ENCODE results near the gene HIVEP3. TPM values are rescaled to one million over a fixed set of nuclear protein-coding genes. Genes with fewer than 3 reads are reported as not detected.

HIVEP3 gene
- total RNA-seq, 8 experiments from 2014 or later = 3.1 to 8.0 (median 4.6) TPM

DNA sequence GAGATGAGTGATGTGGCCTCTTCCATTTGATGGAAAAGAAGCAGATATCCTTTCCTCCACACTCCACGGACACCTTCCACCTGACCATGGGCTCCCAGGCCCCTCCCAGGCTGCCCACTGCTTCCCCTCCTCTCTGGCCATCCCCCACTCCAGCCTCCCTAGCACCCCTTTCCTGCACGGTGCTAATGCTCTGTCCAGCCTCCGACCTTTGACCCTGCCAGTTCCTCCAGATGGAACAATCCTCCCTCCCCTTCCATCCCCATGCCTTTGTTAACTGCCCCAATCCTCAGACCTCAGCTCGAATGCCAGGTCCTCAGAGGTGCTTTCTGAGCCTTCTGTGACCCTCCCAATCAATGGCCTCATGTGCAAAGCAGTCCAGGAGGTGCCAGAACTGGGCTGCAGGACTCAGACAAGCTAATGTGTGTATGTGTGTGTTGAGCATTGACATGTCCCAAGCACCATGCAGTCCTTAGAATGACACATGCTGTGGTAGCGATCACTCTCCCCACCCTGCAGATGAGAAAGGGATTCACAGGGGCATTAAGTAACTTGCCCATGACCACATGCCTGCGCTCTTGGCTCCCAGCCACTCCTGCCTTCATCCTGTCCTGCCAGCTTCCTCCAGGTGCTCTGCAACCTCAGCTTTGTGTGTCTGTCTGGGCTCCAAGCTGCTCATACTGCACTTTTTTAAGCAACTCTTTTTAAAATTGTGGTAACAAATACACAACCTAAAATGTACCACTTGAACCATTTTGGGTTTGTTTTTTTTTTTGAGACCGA is 370.8 kb downstream of the HIVEP3 start:
- H3K27ac ChIP-seq = no peak overlapping the region
- in situ Hi-C loops (cut with MboI; ENCODE audit: low pct_unique_long_range_greater_than_20kb in 2 of 9, low sequenced_read_pairs in 9 of 9, unreplicated experiment in 9 of 9) = no loop called here
- 63 to 100% (median 95%) methylated on average over 1 to 5 of the region's 7 CpGs; no CpG with 5 or more reads in 3 of the 10 experiments for WGBS, 10 experiments

DNA sequence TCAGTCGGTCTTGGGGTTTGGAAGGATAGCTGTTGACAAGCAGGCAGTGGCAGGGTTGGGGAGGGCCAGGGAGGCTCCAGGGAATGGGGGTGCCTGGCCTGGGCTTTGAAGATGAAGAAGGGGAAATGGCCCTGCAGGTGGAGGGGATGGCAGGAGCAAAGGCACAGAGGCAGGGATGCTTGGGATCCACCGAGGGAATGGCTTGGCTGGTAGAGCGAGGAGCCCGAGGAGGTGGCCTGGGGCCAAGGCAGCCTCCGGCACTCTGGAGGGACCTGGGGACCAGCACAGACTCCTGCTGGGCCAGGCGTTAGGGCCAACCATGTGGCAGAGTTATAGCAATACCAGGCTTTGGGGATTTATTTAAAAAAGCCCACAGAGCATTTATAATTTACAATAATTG is 371.4 kb downstream of the HIVEP3 start:
- 0 to 85% (median 68%) methylated on average over 1 to 6 of the region's 6 CpGs; no CpG with 5 or more reads in 2 of the 10 experiments for WGBS, 10 experiments
- in situ Hi-C loops (cut with MboI; ENCODE audit: low pct_unique_long_range_greater_than_20kb in 2 of 9, low sequenced_read_pairs in 9 of 9, unreplicated experiment in 9 of 9) = no loop called here
- H3K27ac ChIP-seq = no peak overlapping the region
- no peak for ATAC-seq (replicated peaks in 6 of 8)
- no peak overlapping the region for H3K4me3 ChIP-seq
- H3K4me1 ChIP-seq (replicated peaks in 1 of 2) = no peaks in the 10 kb centered on the region

More for the DNA sequence above, 370.8 kb downstream of the HIVEP3 start:
- Histone ChIP-seq H3K4me3 (no peak overlapping the region), H3K4me1 (replicated peaks in 1 of 2) (no peaks in the 10 kb centered on the region)
- no peak for ATAC-seq (replicated peaks in 6 of 8)

DNA sequence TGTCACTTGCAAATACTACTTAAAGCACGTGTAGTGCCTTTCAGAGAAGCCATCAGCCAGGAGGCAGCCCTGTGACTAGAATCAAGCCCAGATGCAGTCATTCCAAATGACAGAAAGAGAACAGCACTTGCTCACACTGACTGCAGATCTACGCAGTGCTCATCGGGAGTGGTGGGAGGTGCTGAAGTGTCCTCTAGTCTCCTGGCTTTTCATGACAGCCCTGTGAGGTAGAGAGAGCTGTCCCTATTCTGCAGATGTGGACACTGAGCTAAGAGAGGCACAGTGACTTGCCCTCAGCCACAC is 371.9 kb downstream of the HIVEP3 start:
- in situ Hi-C loops (cut with MboI; ENCODE audit: low pct_unique_long_range_greater_than_20kb in 2 of 9, low sequenced_read_pairs in 9 of 9, unreplicated experiment in 9 of 9) = no loop called here
- Histone ChIP-seq H3K4me3 (no peak overlapping the region), H3K4me1 (replicated peaks in 1 of 2) (no peaks in the 10 kb centered on the region), H3K27ac (no peak overlapping the region)
- 20 to 100% (median 43%) methylated on average over 1 to 3 of the region's 3 CpGs; no CpG with 5 or more reads in 4 of the 10 experiments for WGBS, 10 experiments
- ATAC-seq (replicated peaks in 6 of 8) = peak in 1 of 8 experiments; percentile 66

DNA sequence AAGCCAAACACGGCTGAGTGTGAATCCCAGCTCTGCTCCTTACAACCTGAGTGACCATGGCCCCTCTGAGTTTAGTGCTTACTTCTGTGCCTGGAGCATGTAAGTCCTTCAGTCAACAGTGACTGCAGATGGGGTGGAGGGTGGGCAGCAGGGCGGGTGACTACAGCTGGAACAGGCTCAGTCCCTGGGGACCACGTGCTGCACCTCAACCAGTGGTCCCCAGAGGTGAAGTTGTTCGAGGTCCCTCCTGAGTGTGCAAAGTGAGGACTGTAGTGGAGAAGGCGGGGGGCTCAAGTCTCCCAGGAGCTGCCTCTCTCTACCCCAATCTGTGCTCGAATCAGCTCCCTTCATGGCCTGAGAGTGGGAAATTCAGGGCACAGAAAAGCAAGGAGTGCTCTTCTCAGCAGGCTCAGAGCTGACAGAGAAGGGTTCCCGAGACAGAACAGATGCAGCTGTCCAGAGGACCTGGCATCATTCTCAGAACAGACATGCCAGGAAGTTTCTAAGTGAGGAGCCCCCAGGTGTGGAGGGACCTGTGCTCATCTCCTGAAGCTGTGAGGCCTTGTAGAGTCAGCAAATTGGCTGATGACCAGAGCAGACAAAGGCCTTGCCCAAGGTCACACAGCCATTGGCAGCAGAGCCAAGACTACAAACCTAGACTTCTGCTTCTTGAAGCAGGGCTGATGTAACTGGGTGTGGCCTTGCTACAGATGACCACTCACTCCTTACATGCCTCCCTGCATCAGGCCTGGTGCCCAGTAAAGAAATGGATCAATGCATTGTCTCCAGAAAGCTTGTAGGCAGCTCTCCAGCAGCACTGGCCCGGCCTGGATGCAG is 372.5 kb downstream of the HIVEP3 start:
- ATAC-seq (replicated peaks in 6 of 8) = peak in 2 of 8 experiments; percentile 97 to 98
- H3K4me3 ChIP-seq = no peak overlapping the region
- in situ Hi-C loops (cut with MboI; ENCODE audit: low pct_unique_long_range_greater_than_20kb in 2 of 9, low sequenced_read_pairs in 9 of 9, unreplicated experiment in 9 of 9) = no loop called here
- no peak overlapping the region for H3K27ac ChIP-seq
- no peaks in the 10 kb centered on the region for H3K4me1 ChIP-seq (replicated peaks in 1 of 2)
- 60 to 100% (median 75%) methylated on average over 1 to 7 of the region's 8 CpGs; no CpG with 5 or more reads in 2 of the 10 experiments for WGBS, 10 experiments

DNA sequence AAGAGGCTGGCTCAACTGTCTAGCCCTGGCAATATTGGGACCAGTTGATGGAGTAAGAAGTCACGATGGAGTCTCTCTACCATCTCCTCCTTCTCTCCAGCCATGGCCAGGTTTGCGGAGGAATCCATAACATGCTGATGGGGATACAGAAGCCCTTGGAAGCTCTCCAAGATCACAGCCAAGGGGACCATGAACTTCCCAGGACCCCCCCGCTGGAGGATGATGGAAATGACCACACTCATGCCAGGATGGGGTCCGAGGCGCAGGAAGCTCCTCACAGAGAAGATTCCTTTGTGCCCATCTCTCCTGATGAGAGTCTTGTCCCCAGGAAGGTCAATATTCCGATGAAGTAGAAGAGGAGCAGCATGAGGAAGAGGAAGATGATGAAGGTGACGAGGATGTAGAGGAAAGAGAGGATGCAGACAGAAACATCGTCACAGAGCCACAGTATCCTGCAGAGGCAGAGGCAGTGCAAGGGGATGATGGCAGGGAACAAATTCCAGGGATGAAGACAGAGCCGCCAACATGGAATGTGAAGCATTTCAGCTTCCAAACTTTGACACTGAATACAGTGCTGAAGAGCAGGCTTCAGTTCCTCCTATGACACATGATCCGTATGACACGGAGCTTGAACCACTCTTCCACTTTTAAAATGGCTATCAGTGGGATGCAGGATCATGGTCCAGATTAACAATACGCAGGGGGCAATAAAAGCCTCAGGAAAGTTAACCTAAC is 376.4 kb downstream of the HIVEP3 start:
- no peaks in the 10 kb centered on the region for H3K4me1 ChIP-seq (replicated peaks in 1 of 2)
- H3K27ac ChIP-seq = no peak overlapping the region
- in situ Hi-C loops (cut with MboI; ENCODE audit: low pct_unique_long_range_greater_than_20kb in 2 of 9, low sequenced_read_pairs in 9 of 9, unreplicated experiment in 9 of 9) = no loop called here
- ATAC-seq (replicated peaks in 6 of 8) = no peak
- H3K4me3 ChIP-seq = no peak overlapping the region
- WGBS, 10 experiments = 74 to 96% (median 86%) methylated on average over 1 to 11 of the region's 12 CpGs; no CpG with 5 or more reads in 2 of the 10 experiments

DNA sequence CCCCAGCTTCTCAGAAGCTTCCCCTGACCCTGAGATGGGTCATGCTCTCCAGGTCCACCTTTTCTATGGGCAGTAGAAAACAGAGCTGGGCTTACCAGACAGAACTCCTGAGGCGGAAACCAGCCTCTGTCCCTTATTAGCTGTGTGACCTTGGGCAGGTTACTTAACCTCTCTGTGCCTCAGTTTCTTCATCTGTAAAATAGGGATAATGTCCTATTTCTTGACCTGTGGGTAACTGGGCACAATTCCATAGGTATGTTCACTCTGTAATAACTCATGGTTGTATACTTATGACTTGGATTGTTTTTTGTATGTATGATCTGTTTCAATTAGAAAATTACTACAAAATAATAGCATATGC is 377.1 kb downstream of the HIVEP3 start:
- no peaks in the 10 kb centered on the region for H3K4me1 ChIP-seq (replicated peaks in 1 of 2)
- no peak overlapping the region for H3K27ac ChIP-seq
- in situ Hi-C loops (cut with MboI; ENCODE audit: low pct_unique_long_range_greater_than_20kb in 2 of 9, low sequenced_read_pairs in 9 of 9, unreplicated experiment in 9 of 9) = no loop called here
- ATAC-seq (replicated peaks in 6 of 8) = no peak
- 86 to 100% (median 100%) methylated on average over 1 of the region's 1 CpG; no CpG with 5 or more reads in 5 of the 10 experiments for WGBS, 10 experiments
- H3K4me3 ChIP-seq = no peak overlapping the region

DNA sequence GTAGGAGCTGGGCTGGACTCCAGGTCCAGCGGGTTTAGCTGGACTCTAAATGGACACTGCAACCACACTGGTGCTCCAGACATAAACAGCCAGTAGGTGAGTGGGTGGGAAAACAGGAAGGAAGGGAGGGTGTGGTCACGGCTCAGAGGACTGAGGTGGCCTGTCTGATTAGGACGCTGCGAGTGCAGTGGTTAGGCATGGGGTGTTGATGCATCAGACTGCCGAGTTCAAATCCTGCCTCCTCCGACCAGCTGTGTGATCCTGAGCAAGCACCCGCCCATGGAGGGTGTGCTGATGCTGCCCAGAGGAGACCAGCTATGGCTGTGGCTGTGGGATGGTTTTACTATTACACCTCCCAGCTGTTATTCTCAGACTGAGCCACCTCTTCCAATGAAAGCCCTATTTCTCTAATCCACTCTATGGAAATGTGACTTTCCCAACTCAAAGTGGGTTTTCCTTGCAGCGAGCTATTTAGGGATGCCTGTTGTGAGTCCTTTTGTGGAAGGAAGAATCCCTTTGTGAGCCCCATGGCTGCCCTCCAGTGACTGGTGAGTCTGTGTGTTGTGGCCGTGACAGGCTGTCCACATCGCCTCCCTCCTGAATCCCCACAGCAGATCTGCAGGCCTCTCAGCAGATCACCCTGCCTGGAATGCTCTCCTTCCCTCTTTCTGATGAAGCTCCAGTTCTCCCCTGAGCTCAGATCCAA is 377.7 kb downstream of the HIVEP3 start:
- no peaks in the 10 kb centered on the region for H3K4me1 ChIP-seq (replicated peaks in 1 of 2)
- ATAC-seq (replicated peaks in 6 of 8) = peak in 2 of 8 experiments; percentile 77 to 85
- no peak overlapping the region for H3K4me3 ChIP-seq
- no peak overlapping the region for H3K27ac ChIP-seq
- in situ Hi-C loops (cut with MboI; ENCODE audit: low pct_unique_long_range_greater_than_20kb in 2 of 9, low sequenced_read_pairs in 9 of 9, unreplicated experiment in 9 of 9) = no loop called here
- WGBS, 10 experiments = 0 to 100% (median 56%) methylated on average over 1 to 9 of the region's 10 CpGs; no CpG with 5 or more reads in 2 of the 10 experiments

DNA sequence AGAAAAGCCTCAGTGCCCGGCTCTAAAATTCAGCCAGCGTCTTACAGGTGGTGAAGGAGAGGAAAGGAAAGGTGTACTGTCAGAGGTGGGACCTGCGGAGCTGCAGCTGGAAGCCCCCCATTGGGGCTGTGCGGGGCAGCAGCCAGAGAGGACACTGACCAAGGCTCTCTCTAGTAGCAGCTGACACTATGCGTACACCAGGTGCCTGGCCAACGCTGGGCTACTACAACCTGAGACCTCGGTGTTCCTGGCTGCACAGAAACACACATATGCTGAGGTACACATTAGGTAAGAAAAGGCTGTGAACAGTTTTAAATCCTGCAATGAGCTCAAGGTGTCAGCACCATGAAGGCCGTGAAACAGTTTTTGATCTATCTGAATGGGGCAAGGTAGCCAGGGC is 378.7 kb downstream of the HIVEP3 start:
- H3K4me1 ChIP-seq (replicated peaks in 1 of 2) = no peaks in the 10 kb centered on the region
- 62 to 88% (median 84%) methylated on average over 1 to 7 of the region's 8 CpGs; no CpG with 5 or more reads in 5 of the 10 experiments for WGBS, 10 experiments
- in situ Hi-C loops (cut with MboI; ENCODE audit: low pct_unique_long_range_greater_than_20kb in 2 of 9, low sequenced_read_pairs in 9 of 9, unreplicated experiment in 9 of 9) = no loop called here
- no peak overlapping the region for H3K4me3 ChIP-seq
- ATAC-seq (replicated peaks in 6 of 8) = no peak
- H3K27ac ChIP-seq = no peak overlapping the region

DNA sequence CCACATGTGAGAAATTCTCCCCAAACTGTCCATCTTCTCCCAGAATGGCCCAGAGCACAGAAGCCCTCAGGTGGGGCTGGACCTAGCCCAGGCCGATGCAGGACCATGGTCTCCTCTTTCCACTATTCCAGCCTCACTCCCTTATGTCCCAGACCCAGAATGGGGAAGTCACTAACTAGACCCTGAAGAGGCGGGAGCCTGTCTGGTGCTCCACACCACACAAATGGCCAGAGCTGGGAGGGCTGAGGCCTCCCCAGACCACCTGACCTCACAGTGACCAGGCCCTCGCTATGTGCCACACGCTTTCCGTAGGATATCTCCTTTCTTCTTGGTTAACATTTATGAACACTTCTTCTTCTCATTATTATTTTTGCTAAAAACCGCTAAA is 379.3 kb downstream of the HIVEP3 start:
- ATAC-seq (replicated peaks in 6 of 8) = no peak
- in situ Hi-C loops (cut with MboI; ENCODE audit: low pct_unique_long_range_greater_than_20kb in 2 of 9, low sequenced_read_pairs in 9 of 9, unreplicated experiment in 9 of 9) = no loop called here
- Histone ChIP-seq H3K4me1 (replicated peaks in 1 of 2) (no peaks in the 10 kb centered on the region), H3K27ac (no peak overlapping the region), H3K4me3 (no peak overlapping the region)
- 66 to 100% (median 93%) methylated on average over 1 to 6 of the region's 6 CpGs for WGBS, 10 experiments

DNA sequence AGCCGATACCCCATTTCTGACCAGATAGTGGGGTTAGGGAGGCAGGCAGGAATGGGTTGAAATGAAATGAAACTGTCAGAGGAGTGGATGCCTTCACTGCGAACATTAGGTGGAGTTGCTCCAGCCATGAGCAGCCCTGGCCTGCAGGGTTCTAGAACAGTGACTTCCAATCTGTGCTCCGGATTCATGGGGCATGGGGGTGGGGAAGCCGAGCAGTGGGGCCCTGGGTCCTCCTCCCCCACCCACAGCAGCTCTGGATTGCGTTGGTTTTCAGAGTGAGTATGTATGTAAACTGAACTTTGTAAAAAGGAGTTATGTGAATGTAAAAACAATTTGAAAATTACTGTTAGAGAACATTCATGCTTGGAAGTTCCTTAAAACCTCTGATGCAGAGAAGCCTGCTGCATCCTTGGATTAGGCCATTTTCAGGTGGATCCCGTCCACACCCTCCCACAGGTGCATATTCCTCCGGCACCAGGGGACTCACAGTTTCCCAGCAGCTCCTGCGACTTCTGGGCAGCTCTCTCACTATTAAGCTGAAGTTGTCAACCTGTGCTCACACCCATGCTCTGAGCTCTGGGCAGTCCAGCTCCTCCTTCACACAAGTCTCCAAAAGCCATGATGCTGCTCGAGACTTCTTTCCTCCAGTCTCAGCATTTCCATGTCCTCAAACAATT is 379.8 kb downstream of the HIVEP3 start:
- no peaks in the 10 kb centered on the region for H3K4me1 ChIP-seq (replicated peaks in 1 of 2)
- no peak overlapping the region for H3K4me3 ChIP-seq
- WGBS, 10 experiments = 80 to 100% (median 91%) methylated on average over 1 to 9 of the region's 9 CpGs; no CpG with 5 or more reads in 2 of the 10 experiments
- no peak for ATAC-seq (replicated peaks in 6 of 8)
- no peak overlapping the region for H3K27ac ChIP-seq
- in situ Hi-C loops (cut with MboI; ENCODE audit: low pct_unique_long_range_greater_than_20kb in 2 of 9, low sequenced_read_pairs in 9 of 9, unreplicated experiment in 9 of 9) = no loop called here

DNA sequence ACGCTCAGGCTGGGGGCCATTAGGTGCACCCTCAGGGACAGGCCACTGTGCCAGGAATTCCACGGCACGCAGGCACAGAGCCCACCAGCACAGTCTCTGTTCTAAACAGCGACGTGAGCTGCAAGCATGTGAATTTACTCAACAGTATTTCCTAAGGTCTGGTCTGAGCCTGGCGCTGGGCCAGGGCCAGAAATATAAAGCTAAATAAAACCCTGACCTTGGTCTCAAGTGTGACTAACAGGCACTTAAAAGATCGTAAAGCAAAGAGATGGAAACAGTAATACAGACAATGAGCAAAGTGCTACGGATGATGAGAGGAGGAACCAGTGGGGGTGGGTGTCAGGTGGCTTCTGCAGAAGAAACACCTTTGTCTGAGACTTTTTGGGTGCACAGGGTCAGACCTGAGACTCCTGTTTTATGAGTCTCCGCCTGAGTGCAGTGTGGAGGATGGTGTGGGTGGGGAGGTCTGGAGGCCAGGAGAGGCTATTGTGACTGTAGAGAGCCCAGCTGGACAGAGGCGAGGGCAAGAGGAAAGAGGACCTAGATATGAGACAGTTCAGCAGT is 380.9 kb downstream of the HIVEP3 start:
- H3K27ac ChIP-seq = no peak overlapping the region
- H3K4me1 ChIP-seq (replicated peaks in 1 of 2) = no peaks in the 10 kb centered on the region
- ATAC-seq (replicated peaks in 6 of 8) = peak in 6 of 8 experiments; percentile 19 to 85 (median 44)
- 42 to 100% (median 79%) methylated on average over 1 to 10 of the region's 10 CpGs for WGBS, 10 experiments
- in situ Hi-C loops (cut with MboI; ENCODE audit: low pct_unique_long_range_greater_than_20kb in 2 of 9, low sequenced_read_pairs in 9 of 9, unreplicated experiment in 9 of 9) = no loop called here
- H3K4me3 ChIP-seq = no peak overlapping the region

DNA sequence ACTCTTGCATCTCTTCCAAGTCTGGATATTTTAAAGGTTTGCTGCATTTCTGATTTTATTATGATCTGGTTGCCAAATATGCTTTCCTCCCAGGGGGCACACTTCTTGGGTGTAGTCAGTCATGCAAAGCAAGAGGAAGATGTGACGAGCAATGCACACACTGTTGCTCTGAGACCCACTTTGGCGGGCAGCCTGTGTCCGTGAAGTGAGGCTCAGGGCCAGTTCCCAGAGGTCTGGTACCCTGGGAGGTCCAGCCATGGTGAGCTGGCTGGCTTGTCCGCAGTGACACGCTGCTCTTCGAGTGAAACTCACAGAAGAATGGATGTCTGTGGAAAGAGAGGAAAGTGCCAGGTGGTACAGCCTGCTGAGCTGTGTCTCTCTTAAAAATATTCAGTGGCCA is 381.5 kb downstream of the HIVEP3 start:
- 20 to 100% (median 83%) methylated on average over 1 to 6 of the region's 6 CpGs; no CpG with 5 or more reads in 3 of the 10 experiments for WGBS, 10 experiments
- Histone ChIP-seq H3K4me3 (no peak overlapping the region), H3K27ac (no peak overlapping the region), H3K4me1 (replicated peaks in 1 of 2) (no peaks in the 10 kb centered on the region)
- peak in 3 of 8 experiments; percentile 39 to 87 (median 45) for ATAC-seq (replicated peaks in 6 of 8)
- in situ Hi-C loops (cut with MboI; ENCODE audit: low pct_unique_long_range_greater_than_20kb in 2 of 9, low sequenced_read_pairs in 9 of 9, unreplicated experiment in 9 of 9) = no loop called here
